Spleen (tissue), 11 donors: Measurements from ENCODE around the gene CD84. TPM values are rescaled to one million over a fixed set of nuclear protein-coding genes. Genes with fewer than 3 reads are reported as not detected.
"Not testable (repeated sequence)": the region's sequence is repeated elsewhere in the genome, so short reads cannot be mapped to it uniquely, and the experiment has no call there.

ENCODE experiments used
- DNase-seq: peaks from one replicate; pipeline ENCODE4 v3.0.0-alpha.2; 2020
- H3K27ac ChIP-seq, 8 donors: fragments of 200-600 bp; sonication (generic) in 7 of 8; 1 replicate in 4 of 8; 2 replicates in 4 of 8; pipeline versions ENCODE4 v1.5.0 to v1.8.0; 2016 to 2021; ENCODE audit warnings: inconsistent platforms in 4 of 8, mild to moderate bottlenecking in 4 of 8, moderate library complexity in 1 of 8
- H3K27me3 ChIP-seq, 7 donors: fragments of 200-600 bp; sonication (generic) in 6 of 7; replicated peaks in 1 of 7; 1 replicate in 4 of 7; 2 replicates in 3 of 7; pipeline versions ENCODE4 v1.5.0 to v1.8.0; 2016 to 2021; ENCODE audit warnings: inconsistent platforms in 3 of 7, mild to moderate bottlenecking in 1 of 7
- H3K36me3 ChIP-seq, 6 donors: fragments of 200-600 bp; sonication (generic) in 5 of 6; 1 replicate in 4 of 6; 2 replicates in 2 of 6; pipeline versions ENCODE4 v1.5.0 to v1.8.0; 2016 to 2021; ENCODE audit warnings: inconsistent platforms in 2 of 6
- H3K4me1 ChIP-seq, 6 donors: fragments of 200-600 bp; sonication (generic) in 5 of 6; 1 replicate in 3 of 6; 2 replicates in 3 of 6; pipeline versions ENCODE4 v1.5.0 to v1.8.0; 2016 to 2021; ENCODE audit warnings: inconsistent platforms in 3 of 6
- H3K4me3 ChIP-seq, 8 donors: fragments of 200-600 bp; sonication (generic) in 7 of 8; 1 replicate in 4 of 8; 2 replicates in 4 of 8; pipeline versions ENCODE4 v1.5.0 to v1.8.0; 2016 to 2021; ENCODE audit warnings: inconsistent platforms in 4 of 8, mild to moderate bottlenecking in 4 of 8, moderate library complexity in 2 of 8
- H3K9me3 ChIP-seq, 8 donors: fragments of 200-600 bp; sonication (generic) in 7 of 8; 1 replicate in 4 of 8; 2 replicates in 4 of 8; pipeline versions ENCODE4 v1.5.0 to v1.8.0; 2016 to 2021; ENCODE audit warnings: inconsistent platforms in 4 of 8
- CTCF ChIP-seq, 11 experiments: fragments of 200-600 bp in 7 of 11; fragments of 450-650 bp in 4 of 11; sonication (generic) in 4 of 11; IDR thresholded peaks in 8 of 11; conservative IDR thresholded peaks in 3 of 11; 1 replicate in 7 of 11; 2 replicates in 4 of 11; pipeline versions ENCODE4 v1.4.0 to v1.8.0; 2016 to 2021; ENCODE audit warnings: antibody characterized with exemption in 11 of 11, inconsistent platforms in 4 of 11, mild to moderate bottlenecking in 1 of 11
- POLR2A ChIP-seq, 3 donors: fragments of 450-650 bp; IDR thresholded peaks; one replicate each; pipeline ENCODE4 v1.5.1; 2017; ENCODE audit warnings: antibody characterized with exemption in 3 of 3, mild to moderate bottlenecking in 1 of 3
- POLR2AphosphoS5 ChIP-seq, 3 donors: sonication (generic); formaldehyde crosslinking; IDR thresholded peaks; one replicate each; pipeline ENCODE4 v1.5.1; 2017; ENCODE audit warnings: antibody characterized with exemption in 3 of 3
- WGBS, 5 donors: extraction: QIAGEN DNeasy Blood & Tissue Kit in 3 of 5; methylation state at CpG; one replicate each; pipeline versions ENCODE4 v1.1.5 to v1.1.7; 2013 to 2018; 5-methylcytosine and 5-hydroxymethylcytosine counted together
- intact Hi-C: fragments of 100-400 bp; cut with DNase I; formaldehyde crosslinking; loops from one replicate; pipeline ENCODE4 v1.15.0; 2023; ENCODE audit warnings: low total_unique reads
- polyA plus RNA-seq, 3 donors: library from polyadenylated mRNA; stranded (reverse); fragments of 200-250 nt; gene quantifications; one replicate each; pipeline ENCODE4 v1.2.1, GENCODE V29; 2013
- total RNA-seq, 7 donors: library from RNA; depleted of rRNA in 3 of 7; stranded (reverse); fragments of >200 nt in 3 of 7; fragmentation: NEBNext Ultra II Directional in 4 of 7; extraction: Animal tissue kit (Norgen Biotek cat#: 25700) in 4 of 7; gene quantifications; one replicate each; pipeline versions ENCODE4 v1.1.0 to v1.2.1, GENCODE V29; 2016 to 2021
- donor health status: healthy with polysubstance abuse.
- donor health status: DM: no; HTN: no; CAD: no; lungs with moderate emphysema.
- donor health status: DM: no; HTN: no; CAD: no.
- donor health status: Bipolar disorder and iron deficiency.
- donor health status: healthy.
- donor health status: DM: no; HTN: no; CAD: no.
- donor health status: DM: yes; HTN: yes; CAD: no.

The CD84 gene
- total and polyA plus RNA-seq, 10 donors, result 4.7 to 76.1 (median 60.0) TPM

GRCh38 chr1:160498301-160499065, 80.8 kb downstream of the CD84 start:
- DNase-seq, H3K4me3 ChIP-seq, H3K27me3 ChIP-seq, intact Hi-C loops: not testable (repeated sequence)
- Histone ChIP-seq H3K9me3 (peaks cover 3 to 16% (median 12%) of the 10 kb centered on the region in 8 donors), H3K27ac (peak overlapping the region in 1 of 8 donors; percentile 54), H3K36me3 (peaks cover 0 to 61% (median 4%) of the 10 kb centered on the region in 6 donors), H3K4me1 (peaks cover 0 to 52% (median 2%) of the 10 kb centered on the region in 6 donors)
- WGBS, 5 donors, result 70 to 98% (median 93%) methylated on average over 3 of the region's 3 CpGs
- TF ChIP-seq POLR2AphosphoS5 (IDR thresholded peaks at IDR 0.05), result peak in 1 of 3 donors; percentile 5

- Histone ChIP-seq H3K36me3 (peaks cover 0 to 73% (median 4%) of the 10 kb centered on the region in 6 donors), H3K4me1 (peaks cover 0 to 49% (median 0%) of the 10 kb centered on the region in 6 donors), H3K27me3 (no peaks in the 10 kb centered on the region), H3K27ac (peak overlapping the region in 1 of 8 donors; percentile 5), H3K9me3 (peaks cover 3 to 16% (median 12%) of the 10 kb centered on the region in 8 donors), H3K4me3 (no peak overlapping the region)
- TF ChIP-seq POLR2A (IDR thresholded peaks at IDR 0.05), result no peak
- no peak for TF ChIP-seq CTCF (IDR thresholded peaks at IDR 0.05 in 8 of 11, conservative IDR thresholded peaks at IDR 0.05 in 3 of 11)
- no peak for TF ChIP-seq POLR2AphosphoS5 (IDR thresholded peaks at IDR 0.05)
- intact Hi-C loops, result no loop called here
- 87 to 96% (median 91%) methylated on average over 4 of the region's 4 CpGs for WGBS, 5 donors
- DNase-seq, result no peak
Observed at GRCh38 chr1:160496334-160496733, 83.0 kb downstream of the CD84 start.

- peaks cover 0 to 49% (median 2%) of the 10 kb centered on the region in 6 donors for H3K4me1 ChIP-seq
- H3K4me3 ChIP-seq, result no peak overlapping the region
- whole genome bisulfite sequencing, 5 donors, result 85 to 95% (median 91%) methylated on average over 3 of the region's 3 CpGs
- peaks cover 0 to 75% (median 7%) of the 10 kb centered on the region in 6 donors for H3K36me3 ChIP-seq
- intact Hi-C loops, result no loop called here
- H3K27me3 ChIP-seq, result no peaks in the 10 kb centered on the region
- DNase-seq, result no peak
- H3K27ac ChIP-seq, result peak overlapping the region in 1 of 8 donors; percentile 23
- TF ChIP-seq POLR2AphosphoS5 (IDR thresholded peaks at IDR 0.05) (no peak), CTCF (IDR thresholded peaks at IDR 0.05 in 8 of 11, conservative IDR thresholded peaks at IDR 0.05 in 3 of 11) (peak in 5 of 11 experiments; percentile 8 to 28 (median 11))
- H3K9me3 ChIP-seq, result peaks cover 3 to 16% (median 12%) of the 10 kb centered on the region in 8 donors
Observed at GRCh38 chr1:160494620-160495019, 84.7 kb downstream of the CD84 start.

- H3K4me1 ChIP-seq, result peaks cover 0 to 68% (median 6%) of the 10 kb centered on the region in 6 donors
- no peaks in the 10 kb centered on the region for H3K27me3 ChIP-seq
- peak overlapping the region in 2 of 8 donors; percentile 81 to 91 for H3K27ac ChIP-seq
- no peaks in the 10 kb centered on the region for H3K9me3 ChIP-seq
- no peak for DNase-seq
- no peak overlapping the region for H3K4me3 ChIP-seq
- intact Hi-C loops, result no loop called here
- no peak for TF ChIP-seq CTCF (IDR thresholded peaks at IDR 0.05 in 8 of 11, conservative IDR thresholded peaks at IDR 0.05 in 3 of 11)
- no peak for TF ChIP-seq POLR2A (IDR thresholded peaks at IDR 0.05)
- no peak for TF ChIP-seq POLR2AphosphoS5 (IDR thresholded peaks at IDR 0.05)
- H3K36me3 ChIP-seq, result peaks cover 0 to 85% (median 7%) of the 10 kb centered on the region in 6 donors
- 46 to 64% (median 54%) methylated on average over 2 of the region's 2 CpGs for WGBS, 5 donors
Observed at GRCh38 chr1:160492617-160493016, 86.7 kb downstream of the CD84 start.
